HG02852 (cell line): ENCODE measurements around the gene HSD17B12.
"Not testable (repeated sequence)": the region's sequence is repeated elsewhere in the genome, so short reads cannot be mapped to it uniquely, and the experiment has no call there.

Experiments used
- ATAC-seq: cut with Tn5 transposase; IDR thresholded peaks from one replicate; pipeline ENCODE4 v1.9.1; 2021; ENCODE audit warnings: mild to moderate bottlenecking, moderate library complexity; ENCODE audit not compliant: unreplicated experiment

HSD17B12 gene

GRCh38 chr11:43738600-43739409, 58.3 kb downstream of the HSD17B12 start:
- no peak for ATAC-seq

DNA sequence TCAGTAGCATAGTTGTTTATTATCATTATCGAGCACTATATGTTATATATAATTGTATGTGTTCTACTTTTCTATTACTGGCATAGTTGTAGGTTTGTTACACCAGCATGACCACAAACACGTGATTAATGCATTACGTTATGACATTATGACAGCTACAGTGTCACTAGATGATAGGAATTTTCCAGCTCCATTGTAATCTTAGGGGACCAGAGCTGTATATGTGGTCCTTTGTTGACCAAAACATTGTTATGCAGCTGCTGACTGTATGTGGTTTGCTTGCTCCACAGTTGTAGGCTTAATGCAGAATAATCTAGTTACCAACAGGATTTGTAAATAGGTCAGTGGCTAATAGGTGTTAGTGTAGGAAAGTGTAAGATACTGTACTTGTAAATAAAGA, 66.1 kb downstream of the HSD17B12 start:
- no peak for ATAC-seq

DNA sequence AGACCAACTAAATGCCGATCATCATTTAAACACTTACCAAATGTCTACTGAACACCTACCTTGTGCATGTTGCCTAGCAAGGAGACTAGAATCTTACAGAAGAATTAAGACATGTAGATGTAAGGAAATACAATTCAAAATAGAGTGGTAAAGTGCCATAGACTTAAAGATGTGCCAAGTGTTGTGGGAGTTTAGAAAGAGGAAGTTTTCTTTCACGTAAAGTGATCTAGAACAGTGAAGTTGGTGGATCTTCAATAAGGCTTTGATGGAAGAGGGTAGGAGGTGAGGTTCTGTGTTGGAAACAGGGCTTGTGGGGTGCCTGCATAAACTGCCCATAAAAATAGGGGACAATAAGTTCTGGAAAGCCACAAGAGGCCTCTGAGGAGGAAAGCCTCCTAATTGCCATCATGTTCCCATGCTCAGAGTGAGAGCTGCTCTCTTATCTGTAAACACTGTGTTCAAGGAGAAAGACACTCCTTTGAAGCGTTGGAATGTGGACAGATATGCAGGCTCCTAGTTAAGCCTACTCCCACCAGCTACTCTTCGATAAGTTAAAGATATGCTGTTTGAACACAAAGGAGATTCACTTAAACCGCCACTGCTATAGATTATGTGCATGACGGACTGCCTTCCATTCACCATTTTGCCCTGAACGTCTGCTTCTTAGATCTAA, 66.7 kb downstream of the HSD17B12 start:
- no peak for ATAC-seq

- no peak for ATAC-seq
Observed at GRCh38 chr11:43748095-43748494, 67.6 kb downstream of the HSD17B12 start.

GRCh38 chr11:43751726-43752125, 71.2 kb downstream of the HSD17B12 start:
- no peak for ATAC-seq

GRCh38 chr11:43756575-43756974, 76.0 kb downstream of the HSD17B12 start:
- no peak for ATAC-seq

DNA sequence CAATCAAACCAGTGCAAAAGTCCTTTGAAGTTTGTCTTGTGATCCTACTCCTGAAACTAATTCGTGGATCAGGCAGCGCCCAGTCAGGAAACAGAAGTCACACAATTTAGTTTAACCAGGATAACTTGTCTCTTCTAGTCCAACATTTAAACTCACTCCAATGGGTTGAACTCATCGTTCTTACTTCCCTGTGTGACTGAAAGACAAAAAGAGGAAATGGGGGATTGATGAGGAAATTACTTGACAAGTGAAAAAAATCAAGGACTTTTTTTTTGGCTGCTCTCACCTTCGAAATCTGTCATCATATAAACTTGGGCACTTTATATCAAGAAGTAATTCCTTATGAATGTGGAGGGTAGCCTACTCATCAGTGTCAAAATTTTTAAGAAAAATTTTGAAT, 78.4 kb downstream of the HSD17B12 start:
- no peak for ATAC-seq

GRCh38 chr11:43760902-43761301, 80.4 kb downstream of the HSD17B12 start:
- no peak for ATAC-seq

DNA sequence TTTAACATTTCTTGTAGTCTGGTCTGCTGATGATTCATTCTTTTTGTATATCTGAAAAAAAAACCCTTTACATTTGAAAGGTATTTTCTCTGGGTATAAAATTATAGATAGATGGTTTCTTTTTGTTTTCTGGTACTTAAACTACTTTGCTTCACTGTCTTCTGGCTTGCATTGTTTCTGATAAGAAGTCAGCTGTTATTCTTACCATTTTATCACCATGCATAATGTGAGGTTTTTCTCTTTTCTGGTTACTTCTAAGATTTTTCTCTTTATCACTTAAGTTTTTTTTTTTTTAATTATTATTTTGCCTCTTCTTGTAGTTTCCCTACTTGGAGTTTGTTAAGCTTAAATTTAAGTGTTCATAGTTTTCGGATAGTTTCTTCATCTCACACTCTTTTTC, 84.7 kb downstream of the HSD17B12 start:
- no peak for ATAC-seq

DNA sequence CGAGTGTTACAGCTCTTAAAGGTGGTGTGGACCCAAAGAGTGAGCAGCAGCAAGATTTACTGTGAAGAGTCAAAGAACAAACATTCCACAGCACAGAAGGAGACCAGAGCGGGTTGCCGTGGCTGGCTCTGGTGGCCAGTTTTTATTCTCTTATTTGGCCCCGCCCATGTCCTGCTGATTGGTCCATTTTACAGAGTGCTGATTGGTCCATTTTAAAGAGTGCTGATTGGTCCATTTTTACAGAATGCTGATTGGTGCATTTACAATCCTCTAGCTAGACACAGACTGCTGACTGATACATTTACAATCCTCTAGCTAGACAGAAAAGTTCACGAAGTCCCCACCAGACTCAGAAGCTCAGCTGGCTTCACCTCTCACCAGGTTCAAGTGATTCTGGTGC, 88.1 kb downstream of the HSD17B12 start:
- ATAC-seq: not testable (repeated sequence)

- ATAC-seq: no peak
Observed at GRCh38 chr11:43770173-43770572, 89.6 kb downstream of the HSD17B12 start.

DNA sequence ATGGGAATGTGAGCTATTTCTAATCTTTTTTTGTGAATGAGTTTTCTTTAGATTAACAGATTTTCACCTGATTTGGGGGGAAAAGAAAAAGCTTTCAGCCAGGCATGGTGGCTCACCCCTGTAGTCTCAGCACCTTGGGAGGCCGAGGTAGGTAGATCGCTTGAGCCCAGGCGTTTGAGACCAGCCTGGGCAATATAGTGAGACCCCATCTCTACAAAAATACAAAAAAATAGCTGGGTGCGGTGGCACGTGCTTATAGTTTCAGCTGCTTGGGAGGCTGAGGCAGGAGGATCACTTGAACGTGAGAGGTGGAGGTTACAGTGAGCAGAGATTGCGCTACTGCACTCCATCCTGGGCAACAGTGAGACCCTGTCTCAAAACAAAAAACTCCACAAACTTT, 92.2 kb downstream of the HSD17B12 start:
- no peak for ATAC-seq

GRCh38 chr11:43774786-43775185, 94.2 kb downstream of the HSD17B12 start:
- ATAC-seq: no peak

DNA sequence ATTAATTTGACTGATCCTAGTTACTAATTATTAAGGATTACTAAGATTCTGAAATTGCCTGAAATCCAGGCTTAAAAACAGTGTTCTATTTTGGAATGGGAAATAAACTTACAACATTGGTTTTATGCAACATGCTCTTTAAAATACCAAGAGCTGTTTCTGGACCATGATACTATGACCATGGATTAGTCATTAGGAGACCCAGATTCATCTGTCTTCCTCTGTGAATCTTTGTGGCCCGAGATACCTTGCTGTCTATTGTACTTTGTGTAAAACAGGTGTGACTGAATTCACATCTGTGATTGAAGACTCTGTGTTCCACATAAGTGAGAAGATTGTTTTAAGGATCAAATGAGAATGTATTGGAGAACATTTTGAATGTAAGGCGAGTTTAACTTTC, 98.8 kb downstream of the HSD17B12 start:
- no peak for ATAC-seq

DNA sequence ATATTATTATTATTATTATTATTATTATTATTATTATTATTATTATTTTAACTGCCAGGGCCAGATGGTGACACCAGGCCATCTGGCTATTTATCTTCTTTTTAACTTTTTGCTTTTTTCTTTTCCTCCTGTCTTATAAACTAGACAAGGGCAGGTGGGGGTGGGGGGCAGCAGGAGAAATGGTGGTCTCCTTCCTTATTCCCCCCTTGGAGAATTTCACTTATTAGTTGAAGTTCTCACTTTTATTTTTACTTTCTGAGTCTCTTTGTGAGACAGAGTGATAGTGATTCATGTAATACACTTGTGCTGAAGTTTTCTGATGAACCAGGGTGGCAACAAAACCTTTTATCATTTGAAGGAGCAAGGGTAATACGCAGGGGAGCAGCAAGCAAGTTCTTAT, 103.8 kb downstream of the HSD17B12 start:
- no peak for ATAC-seq

DNA sequence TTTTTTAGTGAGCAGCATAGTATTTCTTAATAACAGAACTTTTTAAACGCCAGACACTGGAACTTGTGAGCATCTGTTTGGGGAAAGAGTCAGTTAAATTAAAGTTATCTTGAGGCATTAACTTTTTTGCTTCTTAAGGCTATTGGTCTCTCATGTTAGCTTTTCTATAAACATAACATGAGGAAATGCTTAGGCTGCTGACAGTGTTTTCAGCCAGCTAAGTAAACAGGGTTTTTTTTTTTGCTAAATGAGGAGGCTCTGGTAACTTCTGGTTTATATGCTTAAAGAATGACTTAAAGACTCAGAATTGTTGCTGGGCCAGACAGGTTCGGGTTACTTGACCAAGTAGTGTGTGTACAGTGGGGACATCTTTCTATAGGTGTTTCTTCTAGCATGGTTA, 104.3 kb downstream of the HSD17B12 start:
- no peak for ATAC-seq

DNA sequence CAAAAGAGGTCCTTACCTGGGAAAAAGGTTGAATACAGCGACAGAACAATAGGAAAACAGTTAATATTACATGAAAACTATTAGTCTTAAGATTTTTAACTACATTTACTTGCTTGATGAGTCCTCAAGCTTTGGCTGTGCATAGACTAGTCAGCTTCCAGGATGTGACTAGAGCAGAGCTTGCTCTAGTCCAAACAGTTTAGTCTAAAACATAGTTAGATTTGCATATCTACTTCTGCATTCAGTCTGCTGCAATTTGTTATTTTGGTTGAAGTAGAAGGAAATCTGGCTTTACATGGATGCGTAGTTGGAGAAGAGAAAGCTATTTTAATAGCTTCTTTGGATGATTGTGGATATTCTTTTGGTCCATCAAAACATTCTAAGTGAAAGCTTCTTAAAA, 104.8 kb downstream of the HSD17B12 start:
- no peak for ATAC-seq

DNA sequence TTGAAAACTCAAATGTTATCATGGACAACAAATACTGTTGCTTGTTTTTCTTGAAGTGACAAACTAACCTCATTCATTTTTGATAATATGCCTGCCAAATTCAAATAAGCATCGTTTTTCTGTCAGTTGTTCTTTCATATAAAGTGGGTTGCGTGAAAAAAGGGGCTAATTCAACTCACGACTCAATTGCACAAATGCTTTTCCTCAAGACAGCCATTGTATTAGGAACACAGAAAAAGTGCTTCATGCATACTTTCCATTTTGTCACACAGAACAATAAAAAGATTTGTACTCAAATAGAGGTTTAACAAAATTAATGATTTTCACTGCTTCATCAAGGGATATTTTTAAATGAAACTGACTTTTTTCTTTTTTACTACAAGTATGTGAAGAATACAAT, 105.5 kb downstream of the HSD17B12 start:
- ATAC-seq: no peak

GRCh38 chr11:43787824-43788223, 107.3 kb downstream of the HSD17B12 start:
- ATAC-seq: no peak

GRCh38 chr11:43788421-43788820, 107.9 kb downstream of the HSD17B12 start:
- no peak for ATAC-seq

DNA sequence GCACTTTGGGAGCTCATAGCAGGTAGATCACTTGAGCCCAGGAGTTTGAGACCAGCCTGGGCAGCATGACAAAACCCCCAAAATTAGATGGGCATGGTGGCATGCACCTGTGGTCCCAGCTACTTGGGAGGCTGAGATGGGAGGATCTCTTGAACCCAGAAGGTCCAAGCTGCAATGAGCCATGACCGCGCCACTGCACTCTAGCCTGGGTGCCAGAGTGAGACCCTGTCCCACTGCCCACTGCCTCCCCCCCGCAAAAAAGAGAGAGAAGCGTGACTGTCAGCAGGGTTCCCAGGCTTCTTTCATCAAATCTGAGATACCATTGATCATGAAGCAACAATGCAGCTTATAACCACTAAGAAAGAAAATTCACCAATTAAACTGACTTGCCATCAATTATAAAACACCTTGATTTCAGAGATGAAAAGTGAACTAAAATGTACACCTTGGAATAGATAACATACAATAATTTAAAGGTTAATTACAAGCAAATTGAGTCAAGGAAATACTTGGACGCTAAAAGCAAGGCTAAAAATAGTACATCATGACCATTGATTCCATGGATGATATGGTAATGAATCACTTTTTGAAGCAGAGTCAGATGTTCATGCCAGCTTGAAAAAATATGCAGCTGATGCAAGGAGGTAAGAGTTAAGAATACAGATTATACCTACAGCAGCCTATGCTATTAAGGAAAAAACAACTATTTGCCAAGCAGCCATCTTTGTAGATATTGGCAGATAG, 109.3 kb downstream of the HSD17B12 start:
- no peak for ATAC-seq

DNA sequence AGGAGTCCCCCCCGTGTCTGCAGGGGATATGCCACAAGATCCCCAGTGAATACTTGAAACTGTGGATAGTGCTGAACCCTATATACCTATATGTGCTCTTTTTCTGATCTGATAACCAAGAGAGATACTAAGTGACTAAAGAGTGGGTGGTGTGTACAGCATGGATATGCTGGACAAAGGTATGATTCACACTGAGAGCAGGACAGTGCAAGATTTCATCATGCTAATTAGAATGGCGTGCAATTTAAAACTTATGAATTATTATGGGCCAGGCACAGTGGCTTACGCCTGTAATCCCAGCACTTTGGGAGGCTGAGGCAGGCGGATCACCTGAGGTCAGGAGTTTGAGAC, 109.9 kb downstream of the HSD17B12 start:
- no peak for ATAC-seq
